H1 (cell line): ENCODE results near the gene RASD2. TPM values are rescaled to one million over a fixed set of nuclear protein-coding genes. Genes with fewer than 3 reads are reported as not detected.

Experiments used
- CTCF ChIA-PET: fragments of 300-600 bp; sonication (Branson Sonifier 250); formaldehyde crosslinking; loops from one replicate; lab custom pipeline; 2021; ENCODE audit not compliant: partially characterized antibody; lab: Charles Lee
- POLR2A ChIA-PET: fragments of 300-600 bp; sonication (Branson Sonifier 250); formaldehyde crosslinking; loops from one replicate; lab custom pipeline; 2021; ENCODE audit warnings: inconsistent platforms; ENCODE audit not compliant: partially characterized antibody; lab: Charles Lee
- DNase-seq, 2 experiments: peaks; one replicate each; pipeline versions ENCODE4 v3.0.0 to v3.0.0-alpha.2; 2010 to 2022; ENCODE audit warnings: low spot score in 2 of 2, low read depth in 1 of 2, mixed read lengths in 1 of 2
- FAIRE-seq: peaks from 2 replicates; lab custom pipeline; 2011; peaks lifted over from hg19 to GRCh38; lab: Jason Lieb, UNC
- H2AFZ ChIP-seq: 2 replicates; pipeline ENCODE4 v1.8.1; 2012; ENCODE audit warnings: low read length, inconsistent platforms
- H2AK5ac ChIP-seq: 2 replicates; pipeline ENCODE4 v1.6.1; 2013; ENCODE audit warnings: low read depth, low read length
- H2BK120ac ChIP-seq: replicated peaks from 2 replicates; pipeline ENCODE3; 2013; ENCODE audit warnings: low read depth, low read length, inconsistent platforms
- H2BK12ac ChIP-seq: 2 replicates; pipeline ENCODE4 v1.6.1; 2013; ENCODE audit warnings: low read depth, low read length
- H2BK15ac ChIP-seq: 2 replicates; pipeline ENCODE4 v1.6.1; 2013; ENCODE audit warnings: low read length
- H2BK20ac ChIP-seq: 2 replicates; pipeline ENCODE4 v1.6.1; 2013; ENCODE audit warnings: low read length
- H2BK5ac ChIP-seq: 2 replicates; pipeline ENCODE4 v1.6.1; 2013; ENCODE audit warnings: low read depth, low read length
- H3K14ac ChIP-seq: 2 replicates; pipeline ENCODE4 v1.6.1; 2013; ENCODE audit warnings: inconsistent platforms; ENCODE audit not compliant: insufficient read length
- H3K18ac ChIP-seq: 2 replicates; pipeline ENCODE4 v1.6.1; 2013; ENCODE audit warnings: low read length; ENCODE audit errors: extremely low read depth
- H3K23ac ChIP-seq: 2 replicates; pipeline ENCODE4 v1.6.1; 2013; ENCODE audit warnings: inconsistent platforms; ENCODE audit not compliant: insufficient read length
- H3K23me2 ChIP-seq: 2 replicates; pipeline ENCODE4 v1.6.1; 2013; ENCODE audit warnings: low read depth, low read length
- H3K27ac ChIP-seq: 2 replicates; pipeline ENCODE4 v1.6.1; 2011; ENCODE audit warnings: low read depth, low read length, inconsistent platforms
- H3K27me3 ChIP-seq, 4 experiments: replicated peaks in 1 of 4; 1 replicate in 1 of 4; 2 replicates in 3 of 4; pipeline versions ENCODE4 v1.6.1 to v1.8.1; 2011 to 2013; ENCODE audit warnings: low read length in 3 of 4, mild to moderate bottlenecking in 3 of 4, inconsistent platforms in 2 of 4, mixed read lengths in 2 of 4, moderate library complexity in 1 of 4; ENCODE audit not compliant: control insufficient read depth in 3 of 4, insufficient read depth in 3 of 4; ENCODE audit errors: extremely low read depth in 1 of 4
- H3K36me3 ChIP-seq, 4 experiments: 2 replicates each; pipeline versions ENCODE4 v1.6.1 to v1.8.1; 2011 to 2013; ENCODE audit warnings: mild to moderate bottlenecking in 4 of 4, low read length in 3 of 4, moderate library complexity in 2 of 4, control low read depth in 1 of 4, inconsistent platforms in 1 of 4; ENCODE audit not compliant: insufficient read depth in 4 of 4, control insufficient read depth in 2 of 4
- H3K4ac ChIP-seq: replicated peaks from 2 replicates; pipeline ENCODE3; 2013; ENCODE audit warnings: low read length, low read depth, mixed read lengths, inconsistent platforms; ENCODE audit not compliant: insufficient read length
- H3K4me1 ChIP-seq, 4 experiments: replicated peaks in 1 of 4; 1 replicate in 1 of 4; 2 replicates in 3 of 4; pipeline versions ENCODE4 v1.6.1 to v1.8.1; 2011 to 2013; ENCODE audit warnings: low read length in 3 of 4, inconsistent platforms in 2 of 4, mixed read lengths in 1 of 4; ENCODE audit not compliant: insufficient read depth in 4 of 4, control insufficient read depth in 3 of 4
- H3K4me2 ChIP-seq, 2 experiments: 2 replicates each; pipeline versions ENCODE4 v1.6.1 to v1.8.1; 2011 to 2013; ENCODE audit warnings: low read depth in 2 of 2, low read length in 2 of 2, control low read depth in 1 of 2, inconsistent platforms in 1 of 2, mild to moderate bottlenecking in 1 of 2; ENCODE audit not compliant: insufficient read depth in 1 of 2
- H3K4me3 ChIP-seq, 4 experiments: fragments of 200-600, 300-600 bp in 1 of 4; sonication (generic), shearing (Covaris generic), sonication (Bioruptor Twin) in 1 of 4; 2 replicates each; pipeline versions ENCODE4 v1.5.1 to v1.8.1; 2011 to 2016; ENCODE audit warnings: low read length in 4 of 4, low read depth in 3 of 4, control low read depth in 2 of 4, inconsistent platforms in 2 of 4, mild to moderate bottlenecking in 2 of 4, mixed read lengths in 1 of 4, moderate library complexity in 1 of 4; ENCODE audit not compliant: insufficient read depth in 2 of 4; ENCODE audit errors: extremely low read depth in 1 of 4
- H3K56ac ChIP-seq: replicated peaks from 2 replicates; pipeline ENCODE3; 2013; ENCODE audit warnings: low read depth, mild to moderate bottlenecking, mixed read lengths, low read length, inconsistent platforms; ENCODE audit not compliant: insufficient read length
- H3K79me1 ChIP-seq: 2 replicates; pipeline ENCODE4 v1.6.1; 2013; ENCODE audit warnings: low read depth, low read length, control low read depth
- H3K79me2 ChIP-seq, 2 experiments: 2 replicates each; pipeline versions ENCODE4 v1.6.1 to v1.8.1; 2012 to 2013; ENCODE audit warnings: low read length in 2 of 2, mild to moderate bottlenecking in 2 of 2, inconsistent platforms in 1 of 2; ENCODE audit not compliant: insufficient read depth in 2 of 2, control insufficient read depth in 1 of 2
- H3K9ac ChIP-seq, 4 experiments: replicated peaks in 1 of 4; 1 replicate in 1 of 4; 2 replicates in 3 of 4; pipeline versions ENCODE4 v1.6.1 to v1.8.1; 2011 to 2013; ENCODE audit warnings: low read depth in 3 of 4, low read length in 3 of 4, control low read depth in 2 of 4, mild to moderate bottlenecking in 2 of 4, moderate library complexity in 2 of 4, inconsistent platforms in 1 of 4; ENCODE audit errors: extremely low read depth in 1 of 4
- H3K9me3 ChIP-seq, 2 experiments: 2 replicates each; pipeline versions ENCODE4 v1.6.1 to v1.8.1; 2012 to 2013; ENCODE audit warnings: mild to moderate bottlenecking in 2 of 2, moderate library complexity in 2 of 2, control low read depth in 1 of 2, inconsistent platforms in 1 of 2, low read depth in 1 of 2, low read length in 1 of 2, mixed read lengths in 1 of 2; ENCODE audit not compliant: insufficient read depth in 2 of 2
- H4K20me1 ChIP-seq, 2 experiments: replicated peaks in 1 of 2; 2 replicates each; pipeline versions ENCODE3 to v1.8.1; 2011 to 2013; ENCODE audit warnings: inconsistent platforms in 2 of 2, low read length in 2 of 2, mild to moderate bottlenecking in 1 of 2; ENCODE audit not compliant: insufficient read depth in 2 of 2, control insufficient read depth in 1 of 2
- H4K5ac ChIP-seq: 2 replicates; pipeline ENCODE4 v1.6.1; 2013; ENCODE audit warnings: low read length, low read depth, mixed read lengths, inconsistent platforms; ENCODE audit not compliant: insufficient read length
- H4K8ac ChIP-seq: 2 replicates; pipeline ENCODE4 v1.8.0; 2013; ENCODE audit warnings: mild to moderate bottlenecking, moderate library complexity, low read length, inconsistent platforms; ENCODE audit not compliant: insufficient read depth; ENCODE audit errors: extremely low read depth
- H4K91ac ChIP-seq: replicated peaks from 2 replicates; pipeline ENCODE3; 2013; ENCODE audit warnings: low read length, mixed read lengths, inconsistent platforms; ENCODE audit not compliant: insufficient read length
- SUZ12 ChIP-seq: fragments of 200-600 bp; sonication (generic); IDR thresholded peaks from 2 replicates; pipeline ENCODE4 v1.6.1; 2012; ENCODE audit warnings: mild to moderate bottlenecking, inconsistent platforms, low read length, moderate library complexity, mixed read lengths
- WGBS, 2 experiments: shearing (Covaris generic) in 1 of 2; methylation state at CpG; one replicate each; pipeline versions ENCODE4 v1.1.6 to v1.1.7; 2013 to 2015; ENCODE audit warnings: low lambda C conversion rate in 2 of 2, mixed read lengths in 2 of 2, inconsistent platforms in 1 of 2, low coverage in 1 of 2, missing lambda C conversion rate in 1 of 2; ENCODE audit not compliant: insufficient replicate concordance in 2 of 2, insufficient coverage in 1 of 2, insufficient read length in 1 of 2; ENCODE audit errors: extremely low coverage in 1 of 2, missing lambda C conversion rate in 1 of 2; 5-methylcytosine and 5-hydroxymethylcytosine counted together
- polyA plus RNA-seq, 7 experiments: library from polyadenylated mRNA; depleted of rRNA in 3 of 7; stranded (reverse) in 5 of 7; unstranded in 2 of 7; fragments of >200 nt in 5 of 7; fragments of 200-250 nt in 2 of 7; gene quantifications; 1 replicate in 5 of 7; 2 replicates in 1 of 7; 4 replicates in 1 of 7; pipeline versions ENCODE4 v1.2.1 to v1.2.3, GENCODE V29; 2011 to 2013; ENCODE audit warnings: missing spikeins in 2 of 7, mixed read lengths in 2 of 7
- total RNA-seq: library from RNA; stranded (reverse); fragmentation: NEBNext Ultra II Directional; extraction: Animal tissue kit (Norgen Biotek cat#: 25700); gene quantifications from 2 replicates; pipeline ENCODE4 v1.2.1, GENCODE V29; 2021

The RASD2 gene
- total and polyA plus RNA-seq, 2 of the 8 experiments (the other 6 are each of a cell fraction or from before 2014, with no cell fraction given): 1.9 to 5.1 TPM

- Histone ChIP-seq H4K5ac (no peak overlapping the region), H3K27ac (no peak overlapping the region), H2AFZ (peak overlapping the region; percentile 34; the same call in 1 of the 2 replicates), H3K4me1 (peaks cover 0 to 17% (median 1%) of the 10 kb centered on the region in 4 experiments; a peak in 3 of 7 replicates), H4K8ac (no peak overlapping the region), H3K9ac (no peak overlapping the region), H2BK15ac (peak overlapping the region; percentile 89; the same call in 1 of the 2 replicates), H3K23ac (no peak overlapping the region), H2BK20ac (peak overlapping the region; percentile 15; the same call in 1 of the 2 replicates), H2BK120ac (no peak overlapping the region), H3K56ac (no peak overlapping the region), H3K4me2 (peak overlapping the region; percentile 11 to 23; a peak in 3 of 4 replicates), H3K27me3 (no peaks in the 10 kb centered on the region), H2BK5ac (peak overlapping the region; percentile 35; the same call in 1 of the 2 replicates), H4K91ac (peak overlapping the region; percentile 38), H3K36me3 (no peaks in the 10 kb centered on the region), H3K14ac (no peak overlapping the region), H3K23me2 (no peaks in the 10 kb centered on the region; the same call in 1 of the 2 replicates), H2AK5ac (no peak overlapping the region), H3K9me3 (no peaks in the 10 kb centered on the region), H3K18ac (no peak overlapping the region), H2BK12ac (peak overlapping the region; percentile 62; the same call in 1 of the 2 replicates), H3K4me3 (no peak overlapping the region), H4K20me1 (no peaks in the 10 kb centered on the region), H3K79me1 (no peaks in the 10 kb centered on the region), H3K79me2 (no peaks in the 10 kb centered on the region), H3K4ac (no peak overlapping the region)
- CTCF ChIA-PET: interaction anchor here (1.0 kb wide), 1 partner anchor 52 kb away, joined by 3 read pairs; no protein-coding TSS in a partner anchor
- no peak for FAIRE-seq
- POLR2A ChIA-PET: interaction anchor here (0.9 kb wide), 1 partner anchor 66 kb away, joined by 3 read pairs; no protein-coding TSS in a partner anchor
- DNase-seq: no peak
- 85% methylated on average over 14 of the region's 14 CpGs; no CpG with 5 or more reads in 1 of the 2 experiments for WGBS, 2 experiments
- no peak for TF ChIP-seq SUZ12
Measured at GRCh38 chr22:35593891-35594470, 53.4 kb downstream of the RASD2 start.
